Measurements from ENCODE around the gene PRND.
"Not testable (repeated sequence)": the region's sequence is repeated elsewhere in the genome, so short reads cannot be mapped to it uniquely, and the experiment has no call there.

PRND gene

DNA sequence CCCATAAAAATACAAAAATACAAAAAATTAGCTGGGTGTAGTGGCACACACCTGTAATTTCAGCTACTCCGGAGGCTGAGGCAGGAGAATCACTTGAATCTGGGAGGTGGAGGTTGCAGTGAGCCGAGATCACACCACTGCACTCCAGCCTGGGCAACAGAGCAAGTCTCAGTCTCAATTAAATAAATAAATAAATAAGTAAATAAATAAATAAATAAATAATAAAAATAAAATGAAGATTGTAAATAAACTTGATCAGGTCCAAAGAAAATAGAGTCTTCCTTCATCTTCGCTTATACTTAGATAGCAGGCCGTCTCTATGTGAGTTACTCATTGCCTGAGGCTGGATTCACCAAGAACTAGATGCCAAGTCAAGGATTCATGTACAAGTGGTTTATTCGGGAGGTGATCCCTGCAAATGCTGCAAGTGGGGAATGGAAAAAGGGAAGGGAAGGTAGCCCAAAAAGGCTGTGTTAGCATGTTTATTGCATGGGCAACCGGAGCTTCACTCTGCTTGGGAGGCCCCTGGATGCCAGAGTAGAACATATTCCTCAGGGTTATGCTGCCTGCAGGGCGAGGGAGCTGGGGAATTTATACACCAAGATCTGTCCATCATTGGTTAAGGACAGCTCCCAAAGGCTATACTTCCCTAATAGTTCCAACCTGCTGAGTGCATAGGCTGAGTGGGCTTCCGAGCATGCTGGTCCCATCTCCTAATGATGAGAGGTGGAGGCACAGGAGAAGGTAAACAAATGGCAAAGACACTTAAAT lies 16.3 kb downstream of the PRND start:
- DNase-seq (ENCODE audit: low spot score): no peak

DNA sequence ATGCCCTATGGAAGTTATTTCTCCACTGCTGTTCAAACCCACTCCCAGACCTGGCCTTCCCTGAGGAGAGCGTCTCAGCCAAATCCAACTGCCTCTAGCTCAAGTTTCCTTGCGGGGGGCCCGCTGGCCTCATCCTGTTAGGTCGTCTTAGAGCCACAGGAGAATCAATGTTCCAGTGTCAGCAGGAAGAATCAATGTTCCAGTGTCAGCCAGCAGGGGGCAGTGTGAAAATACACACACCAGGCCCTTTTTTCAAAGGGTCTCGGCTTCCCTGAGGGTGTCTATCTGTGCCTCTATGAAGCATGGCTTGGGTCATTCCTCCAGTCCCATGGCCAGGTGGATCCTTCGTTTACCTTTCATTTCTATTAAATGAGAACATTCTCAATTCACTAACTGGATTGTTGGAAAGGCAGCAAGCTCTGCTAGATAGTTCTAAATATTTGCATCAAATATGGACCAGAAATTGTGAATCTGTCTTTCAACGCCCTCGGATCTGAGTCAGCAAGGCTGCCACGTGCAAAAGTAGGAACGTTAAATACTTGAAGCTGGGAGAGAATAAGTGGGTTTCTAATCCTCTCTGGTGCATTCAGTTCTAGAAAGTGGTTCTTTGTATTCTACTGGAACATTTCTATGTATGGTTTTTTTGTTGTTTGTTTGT lies 19.2 kb downstream of the PRND start:
- DNase-seq (ENCODE audit: low spot score): no peak

DNA sequence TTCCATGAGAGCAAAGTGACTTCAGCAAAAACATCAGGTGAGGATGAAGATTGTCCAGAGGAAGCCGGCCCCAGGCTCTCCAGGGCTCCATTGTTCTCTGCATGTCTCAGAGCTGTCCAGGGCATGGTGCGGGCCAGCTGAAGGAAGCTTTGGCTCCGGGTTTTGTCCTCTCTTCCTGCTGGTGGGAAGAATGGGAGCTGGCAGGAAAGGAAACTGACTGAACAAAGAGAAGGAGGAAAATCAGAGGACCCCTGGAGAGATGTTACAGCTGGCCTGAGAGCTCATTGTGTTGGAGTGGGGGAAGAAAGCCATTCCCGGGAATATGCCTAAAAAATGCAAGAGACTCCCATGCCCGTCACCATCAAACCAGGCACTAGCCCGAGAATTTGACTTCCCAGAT lies 27.1 kb downstream of the PRND start:
- DNase-seq (ENCODE audit: low spot score): no peak

DNA sequence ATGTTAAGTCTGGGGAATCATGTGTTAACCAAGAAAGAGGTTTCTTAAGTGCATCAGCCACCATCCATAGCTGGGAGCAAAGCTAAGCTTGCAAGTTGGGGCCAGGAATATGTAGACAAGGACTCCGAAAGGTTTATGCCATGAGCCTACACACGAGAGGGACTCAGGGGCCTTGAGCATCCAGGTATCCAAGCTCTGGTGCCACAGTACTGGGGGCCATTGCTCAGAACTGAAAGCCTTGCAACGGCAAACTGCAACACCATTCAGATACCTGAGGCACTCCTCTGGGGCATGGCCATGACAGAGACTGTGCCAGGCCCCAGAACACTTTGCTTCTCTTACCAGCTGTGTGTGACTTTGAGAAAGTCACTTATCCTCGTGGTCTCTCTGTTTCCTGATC lies 27.6 kb downstream of the PRND start:
- DNase-seq (ENCODE audit: low spot score): no peak

DNA sequence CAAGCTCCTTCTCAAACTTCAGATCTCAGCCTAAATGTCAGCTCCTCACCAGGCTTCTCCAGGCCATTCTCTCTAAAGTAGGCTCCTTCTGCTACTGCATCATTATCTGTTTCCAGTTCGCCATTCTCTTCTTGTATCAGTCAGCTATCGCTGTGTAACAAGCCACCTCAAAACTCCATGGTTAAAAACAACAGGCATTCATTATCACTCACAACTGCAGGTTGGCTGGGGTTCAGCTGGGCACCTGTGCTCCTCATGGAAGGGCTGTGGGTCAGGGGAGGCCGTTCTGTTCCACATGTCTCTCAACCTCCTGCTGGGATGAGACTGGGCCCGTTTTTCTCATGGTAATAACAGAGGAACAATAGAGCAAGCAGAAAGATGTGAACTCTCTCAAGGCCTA lies 28.7 kb downstream of the PRND start:
- no peak for DNase-seq (ENCODE audit: low spot score)

DNA sequence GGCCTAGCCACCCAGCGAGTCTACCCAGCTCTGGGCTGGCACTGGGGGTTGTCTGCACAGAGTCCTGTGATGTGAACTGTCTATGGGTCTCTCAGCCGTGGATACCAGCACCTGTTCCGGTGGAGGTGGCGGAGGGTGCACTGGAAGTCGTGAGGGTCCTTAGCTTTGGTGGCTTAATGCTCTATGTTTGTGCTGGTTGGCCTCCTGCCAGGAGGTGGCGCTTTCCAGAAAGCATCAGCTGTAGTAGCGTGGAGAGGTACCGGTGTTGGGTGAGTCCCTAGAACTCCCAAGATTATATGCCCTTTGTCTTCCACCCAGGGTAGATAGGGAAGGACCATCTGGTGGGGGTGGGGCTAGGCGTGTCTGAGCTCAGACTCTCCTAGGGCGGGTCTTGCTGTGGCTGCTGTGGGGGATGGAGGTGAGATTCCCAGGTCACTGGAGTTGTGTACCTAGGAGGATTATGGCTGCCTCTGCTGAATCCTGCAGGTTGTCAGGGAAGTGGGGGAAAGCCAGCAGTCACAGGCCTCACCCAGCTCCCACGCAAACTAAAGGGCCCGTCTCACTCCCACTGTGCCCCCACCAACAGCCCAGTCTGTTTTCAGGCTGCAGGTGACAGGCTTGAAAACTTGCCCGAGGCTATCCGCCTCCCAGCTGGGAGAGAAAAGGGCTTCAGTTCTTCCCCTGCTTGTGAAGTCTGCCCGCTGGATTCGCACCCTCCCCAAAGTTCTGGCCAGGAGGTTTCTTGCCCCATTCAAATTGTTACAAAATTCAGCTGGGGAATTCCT lies 37.6 kb downstream of the PRND start:
- DNase-seq (ENCODE audit: low spot score): not testable (repeated sequence)

DNA sequence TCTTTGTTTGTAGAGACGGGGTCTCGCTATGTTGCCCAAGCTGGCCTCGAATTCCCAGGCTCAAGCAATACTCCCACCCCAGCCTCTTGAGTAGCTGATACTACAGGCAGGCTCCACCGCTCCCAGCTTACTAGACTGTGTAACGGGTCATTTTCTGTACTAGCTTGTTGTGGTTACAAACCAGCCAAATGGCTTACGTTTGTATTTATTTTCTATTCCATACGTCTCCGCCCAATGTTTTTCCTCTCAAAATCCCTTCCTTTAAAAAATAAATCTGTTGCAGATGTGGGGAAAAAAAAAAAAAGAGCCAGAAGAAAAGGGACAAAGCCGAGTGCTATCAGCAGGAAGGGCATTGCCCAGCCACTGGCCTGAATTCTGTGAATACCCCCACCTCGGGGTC lies 41.6 kb downstream of the PRND start:
- no peak for DNase-seq (ENCODE audit: low spot score)

DNA sequence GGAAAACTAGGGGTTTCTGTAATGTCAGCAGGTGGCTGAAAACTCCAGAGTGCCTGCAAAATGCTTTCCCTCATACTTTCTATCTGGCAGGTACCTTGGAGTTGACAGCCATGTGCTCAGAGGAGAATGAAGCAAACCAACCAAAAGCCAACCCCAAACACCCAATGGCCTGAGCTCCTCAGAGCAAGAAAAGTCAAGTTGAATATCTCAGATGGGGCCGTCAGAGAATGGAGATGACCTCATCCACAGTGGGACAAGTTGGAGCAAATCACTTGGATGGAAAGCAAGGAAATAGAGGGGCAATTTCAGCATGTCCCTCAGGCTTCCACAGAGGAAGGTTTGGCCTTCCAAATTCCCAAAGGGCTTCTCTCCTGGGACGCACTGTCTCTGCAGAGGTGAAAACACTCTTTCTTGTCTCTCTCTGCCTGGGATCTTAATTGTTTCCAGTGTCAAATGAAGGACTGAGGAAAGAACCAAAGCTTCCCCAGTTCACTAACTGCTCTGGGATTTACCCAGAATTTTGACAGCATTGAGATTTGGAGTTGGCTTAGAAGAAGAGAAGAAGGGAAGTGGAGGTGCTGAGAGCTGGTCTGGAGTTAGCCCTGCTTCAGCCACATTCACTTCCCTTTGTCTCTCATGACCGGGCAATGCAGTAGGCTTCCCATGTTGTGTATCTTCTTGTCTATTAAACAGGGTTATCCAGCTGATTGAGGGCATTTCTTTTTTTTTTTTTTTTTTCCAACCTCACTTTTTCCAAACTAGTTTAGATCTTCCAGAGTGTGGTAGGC lies 42.2 kb downstream of the PRND start:
- DNase-seq (ENCODE audit: low spot score): peak; percentile 56

DNA sequence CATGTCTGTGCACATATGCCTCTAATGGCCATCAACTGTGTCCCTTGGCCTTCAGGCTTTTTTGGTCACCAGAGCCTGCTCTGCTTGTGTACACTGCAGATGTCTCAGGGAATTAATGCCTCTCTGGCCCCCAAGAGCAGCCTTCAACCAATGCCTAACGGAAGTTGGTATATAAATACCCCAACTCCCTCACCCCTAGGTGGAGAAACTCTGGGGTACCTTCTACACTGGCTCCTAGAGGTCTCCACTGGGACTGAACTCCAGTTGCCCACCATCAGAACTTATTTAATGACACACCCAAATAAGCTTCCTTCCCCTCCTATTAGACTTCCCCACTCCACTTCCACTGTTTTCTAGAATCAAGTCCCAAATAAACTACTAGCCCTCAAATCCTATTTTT lies 43.1 kb downstream of the PRND start:
- DNase-seq (ENCODE audit: low spot score): no peak

DNA sequence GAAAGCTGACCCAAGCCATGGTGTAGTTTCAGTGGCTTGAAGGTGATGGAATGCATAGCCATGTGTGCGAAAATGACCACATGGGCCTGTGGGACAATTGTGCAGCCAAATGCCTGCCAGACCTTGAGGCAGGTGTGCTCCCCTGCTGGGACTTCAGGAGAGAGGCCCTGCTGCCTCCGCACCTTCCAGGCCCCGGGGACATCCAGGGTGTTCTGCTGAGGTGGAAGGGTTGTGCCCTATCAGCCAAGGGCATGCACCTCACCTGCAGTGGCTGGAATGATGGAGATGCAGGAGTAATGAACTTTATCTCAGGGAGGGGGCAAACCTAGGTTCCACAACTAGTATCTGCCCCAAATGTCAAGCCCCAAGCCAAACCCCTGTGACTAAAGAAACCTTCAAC lies 44.0 kb downstream of the PRND start:
- no peak for DNase-seq (ENCODE audit: low spot score)

DNA sequence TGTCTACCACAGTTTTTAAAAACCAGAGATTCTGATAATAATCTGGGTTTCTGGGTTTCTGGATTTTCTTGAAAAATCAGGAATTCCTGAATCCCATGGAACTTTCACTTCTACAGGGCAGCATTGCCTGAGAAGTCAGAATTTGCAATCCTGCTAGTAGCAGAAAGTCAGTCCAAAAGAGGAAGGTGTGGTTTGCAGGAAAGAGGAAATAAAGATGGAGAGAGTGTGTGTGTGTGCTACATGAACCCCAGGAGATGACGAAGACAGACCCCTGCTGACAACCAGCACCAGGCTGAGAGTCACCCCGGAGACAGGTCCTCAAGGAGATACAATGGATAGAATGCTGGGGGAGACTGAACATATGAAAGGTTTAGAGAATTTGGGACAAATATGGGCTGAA lies 44.9 kb downstream of the PRND start:
- peak; percentile 82 for DNase-seq (ENCODE audit: low spot score)

DNA sequence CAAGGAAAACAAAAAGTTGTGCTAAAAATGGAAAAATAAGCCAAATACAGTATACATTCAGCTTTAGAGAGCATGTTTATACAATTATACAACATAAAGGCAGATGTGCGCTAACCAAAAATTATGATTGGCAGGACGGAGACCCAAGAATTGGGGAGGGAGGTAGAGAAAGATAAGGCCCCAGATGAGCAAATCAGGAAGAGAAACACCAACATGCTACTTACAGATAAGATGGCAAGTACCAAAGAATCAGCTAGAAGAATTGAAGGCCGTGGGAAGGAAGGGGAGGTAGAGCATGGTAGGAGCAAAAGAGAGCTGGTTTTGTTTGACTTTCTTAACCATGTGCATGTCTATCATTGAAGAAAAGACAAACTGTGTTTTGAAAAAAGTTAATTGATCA lies 45.4 kb downstream of the PRND start:
- DNase-seq (ENCODE audit: low spot score): no peak

DNA sequence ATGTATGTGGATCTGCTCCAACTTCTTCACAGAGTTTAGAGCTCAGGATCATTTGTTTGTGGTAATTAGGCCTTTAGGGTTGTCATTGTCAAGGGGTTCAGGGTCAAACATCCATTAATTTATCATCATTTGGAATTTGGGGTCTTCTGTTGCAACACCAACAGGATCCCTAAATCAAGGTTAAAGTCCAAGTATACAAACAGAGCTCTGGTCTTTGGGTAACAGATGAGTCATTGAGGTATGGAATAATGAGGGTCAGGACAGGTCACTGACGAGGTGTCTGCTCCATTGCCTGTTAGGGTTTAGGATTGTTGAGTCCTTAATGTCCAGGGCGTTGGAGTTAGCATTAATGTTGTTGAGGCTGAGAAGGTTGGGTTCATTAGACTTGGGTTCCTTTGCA lies 47.6 kb downstream of the PRND start:
- DNase-seq (ENCODE audit: low spot score): no peak

DNA sequence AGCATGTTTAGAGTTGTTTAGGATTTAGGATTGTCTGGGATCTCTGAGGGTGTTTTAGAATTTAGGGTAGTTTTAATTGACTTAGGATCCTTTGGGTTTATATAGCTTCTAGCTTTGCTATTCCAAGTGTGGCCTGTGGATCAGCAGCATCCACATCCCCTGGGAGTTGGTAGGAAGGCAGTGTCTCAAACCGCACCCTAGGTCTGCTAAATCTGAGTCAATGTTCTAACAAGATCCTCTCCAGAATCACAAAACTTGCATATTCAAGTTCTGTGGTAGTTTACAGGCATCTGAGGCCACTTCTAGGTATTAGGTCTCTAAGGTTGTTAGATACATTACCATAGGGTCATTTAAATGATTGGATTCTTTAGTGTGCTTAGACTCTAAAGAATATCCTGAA lies 48.3 kb downstream of the PRND start:
- no peak for DNase-seq (ENCODE audit: low spot score)

DNA sequence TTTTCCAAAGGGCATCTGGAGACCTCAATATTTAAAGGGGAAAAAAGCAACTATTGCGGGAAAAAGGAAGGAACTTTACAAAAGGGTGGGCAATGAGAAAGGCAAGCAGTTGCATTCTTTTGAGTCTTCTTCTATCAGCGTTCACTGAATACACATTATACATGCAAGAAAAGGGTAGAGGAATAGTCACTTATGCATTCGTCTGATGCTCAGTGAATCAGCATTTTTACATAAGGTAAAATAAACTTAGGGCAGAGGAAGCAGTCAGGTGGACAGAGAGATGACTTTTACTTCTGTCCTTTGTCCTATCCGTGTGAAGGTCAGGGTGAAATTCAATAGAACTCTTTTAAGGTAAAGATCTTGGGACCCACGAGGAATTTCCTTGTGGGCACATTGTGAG lies 49.3 kb downstream of the PRND start:
- DNase-seq (ENCODE audit: low spot score): no peak

DNA sequence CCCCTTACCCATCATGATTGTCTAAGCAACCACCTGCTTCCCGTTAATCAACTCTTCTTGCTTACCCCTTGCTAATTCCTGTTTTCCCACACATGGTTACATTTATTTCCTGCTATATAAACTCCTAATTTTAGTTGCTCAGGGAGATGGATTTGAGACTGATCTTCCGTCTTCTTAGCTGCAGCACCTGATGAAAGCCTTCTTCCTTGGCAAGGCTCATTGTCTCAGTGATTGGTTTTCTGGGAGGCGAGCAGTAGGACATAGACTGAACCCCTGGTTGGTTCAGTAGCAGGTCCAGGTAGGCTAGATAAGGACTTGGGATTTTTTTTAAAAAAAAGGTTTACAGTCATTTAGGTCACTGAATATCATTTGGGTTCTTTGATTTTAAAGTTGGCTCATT lies 50.4 kb downstream of the PRND start:
- no peak for DNase-seq (ENCODE audit: low spot score)

DNA sequence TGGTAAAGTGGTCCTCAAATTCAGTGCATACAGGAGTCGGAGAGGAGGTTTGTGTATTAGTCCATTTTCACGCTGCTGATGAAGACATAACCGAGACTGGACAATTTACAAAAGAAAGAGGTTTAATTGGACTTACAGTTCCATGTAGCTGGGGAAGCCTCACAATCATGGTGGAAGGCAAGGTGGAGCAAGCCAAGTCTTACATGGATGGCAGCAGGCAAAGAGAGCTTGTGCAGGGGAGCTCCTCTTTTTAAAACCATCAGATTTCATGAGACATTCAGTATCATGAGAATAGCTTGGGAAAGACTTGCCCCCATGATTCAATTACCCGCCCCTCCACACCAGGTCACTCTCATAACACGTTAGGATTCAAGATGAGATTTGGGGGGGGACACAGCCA lies 51.3 kb downstream of the PRND start:
- DNase-seq (ENCODE audit: low spot score): not testable (repeated sequence)

DNA sequence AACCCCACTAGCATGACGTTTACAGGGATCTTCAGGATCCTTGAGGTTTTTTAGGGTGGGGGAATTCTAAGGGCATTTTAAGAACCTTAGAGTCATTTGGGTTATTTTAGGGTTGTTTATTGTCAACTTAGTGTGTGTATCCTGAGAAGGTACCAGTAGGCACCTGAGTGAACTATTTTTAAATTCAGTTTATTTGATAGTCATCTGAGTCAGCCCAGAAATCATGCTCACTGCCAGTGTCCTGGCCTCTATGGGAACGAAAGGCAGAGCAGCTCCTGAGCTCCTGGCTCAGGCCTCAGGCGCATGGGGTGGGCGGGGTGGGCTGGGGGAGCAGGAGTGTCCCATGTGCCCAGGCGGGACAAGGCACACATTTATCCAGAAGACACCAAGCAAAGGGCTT lies 52.0 kb downstream of the PRND start:
- DNase-seq (ENCODE audit: low spot score): no peak

DNA sequence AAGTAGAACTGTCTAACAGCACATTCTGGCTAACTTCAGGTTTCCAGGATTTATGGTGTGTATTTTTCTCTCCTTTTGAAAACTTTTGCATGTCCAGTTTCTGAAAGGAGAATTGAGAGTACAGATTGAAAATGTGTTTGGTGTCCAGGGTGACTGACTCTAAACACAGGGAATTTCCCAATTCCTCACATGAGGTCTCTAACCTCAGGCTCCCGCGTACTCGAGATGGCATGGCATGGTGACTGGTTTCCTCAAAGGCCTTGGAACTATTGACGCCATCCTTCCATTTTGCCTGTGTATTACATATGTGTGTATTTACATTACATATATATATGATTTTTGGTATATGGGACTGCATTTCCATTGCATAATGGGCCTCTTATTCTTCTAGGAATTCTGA lies 52.5 kb downstream of the PRND start:
- no peak for DNase-seq (ENCODE audit: low spot score)

DNA sequence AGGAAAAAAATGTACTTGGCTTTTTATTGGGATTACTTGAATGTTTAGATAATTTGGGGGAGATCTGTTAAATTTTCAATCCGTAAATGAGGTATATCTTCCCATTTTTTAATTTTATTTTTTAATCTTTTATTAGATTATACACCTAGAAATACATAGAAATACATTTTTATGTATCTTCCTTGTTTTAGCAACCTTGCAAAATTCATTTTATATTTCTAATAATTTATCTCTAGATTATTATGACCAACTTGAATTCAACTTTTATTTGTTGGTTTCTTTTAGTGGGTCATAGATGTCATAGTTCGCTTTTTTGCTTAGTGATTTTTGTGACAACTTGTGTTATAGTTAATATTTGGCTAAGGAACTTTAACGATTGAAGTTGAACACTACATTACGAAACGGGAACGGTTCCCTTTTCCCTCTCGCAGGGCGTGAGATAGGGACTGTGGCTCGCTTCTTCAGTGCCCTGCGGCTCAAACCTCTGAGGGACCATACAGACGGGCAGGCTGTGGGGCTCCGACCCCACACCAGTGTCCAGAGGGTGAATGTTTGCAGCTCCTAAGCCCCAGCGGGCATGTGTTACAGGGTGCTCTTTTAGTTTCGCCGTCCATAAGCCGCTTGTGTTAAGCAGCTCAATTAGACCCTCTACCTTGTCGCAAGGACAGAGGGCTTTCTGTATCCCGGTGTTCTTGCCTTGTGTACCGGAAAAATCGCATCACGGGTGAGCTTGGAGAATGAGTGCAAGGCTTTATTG lies 53.8 kb downstream of the PRND start:
- DNase-seq (ENCODE audit: low spot score): no peak

DNA sequence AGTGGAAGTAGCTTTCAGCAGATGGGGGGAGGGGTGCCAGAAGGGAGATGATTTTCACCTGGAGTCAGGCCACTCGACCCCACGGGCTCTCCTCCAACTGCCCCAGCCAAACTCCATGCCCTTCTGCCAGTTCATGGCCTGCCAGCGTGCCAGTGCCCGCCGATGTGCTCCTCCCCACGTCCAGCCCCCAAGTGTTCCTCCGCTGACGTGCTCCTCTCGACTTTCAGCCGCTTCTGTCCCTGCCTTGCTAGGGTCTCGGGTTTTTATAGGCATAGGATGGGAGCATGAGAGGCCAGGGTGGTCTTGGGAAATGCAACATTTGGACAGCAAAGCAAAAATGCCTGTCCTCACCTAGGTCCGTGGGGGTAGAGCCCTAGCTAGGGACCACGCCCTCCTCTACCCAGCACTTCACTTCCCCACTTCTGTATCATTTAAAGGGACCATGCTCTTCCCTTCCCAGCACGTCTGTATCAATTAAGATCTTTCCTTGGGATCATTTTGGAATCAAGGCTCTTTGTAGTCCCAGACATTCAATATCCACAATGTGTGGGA lies 54.4 kb downstream of the PRND start:
- no peak for DNase-seq (ENCODE audit: low spot score)
